SH-SY5Y (cell line): ENCODE measurements around the gene NELFB.

Experiments
- GATA2 ChIP-seq: IDR thresholded peaks from 2 replicates; pipeline ENCODE4 v1.6.1; 2011; ENCODE audit warnings: mild to moderate bottlenecking, low read depth, low read length
- GATA3 ChIP-seq: IDR thresholded peaks from 2 replicates; pipeline ENCODE4 v1.6.1; 2011; ENCODE audit warnings: low read depth, mild to moderate bottlenecking, low read length, moderate library complexity

DNA sequence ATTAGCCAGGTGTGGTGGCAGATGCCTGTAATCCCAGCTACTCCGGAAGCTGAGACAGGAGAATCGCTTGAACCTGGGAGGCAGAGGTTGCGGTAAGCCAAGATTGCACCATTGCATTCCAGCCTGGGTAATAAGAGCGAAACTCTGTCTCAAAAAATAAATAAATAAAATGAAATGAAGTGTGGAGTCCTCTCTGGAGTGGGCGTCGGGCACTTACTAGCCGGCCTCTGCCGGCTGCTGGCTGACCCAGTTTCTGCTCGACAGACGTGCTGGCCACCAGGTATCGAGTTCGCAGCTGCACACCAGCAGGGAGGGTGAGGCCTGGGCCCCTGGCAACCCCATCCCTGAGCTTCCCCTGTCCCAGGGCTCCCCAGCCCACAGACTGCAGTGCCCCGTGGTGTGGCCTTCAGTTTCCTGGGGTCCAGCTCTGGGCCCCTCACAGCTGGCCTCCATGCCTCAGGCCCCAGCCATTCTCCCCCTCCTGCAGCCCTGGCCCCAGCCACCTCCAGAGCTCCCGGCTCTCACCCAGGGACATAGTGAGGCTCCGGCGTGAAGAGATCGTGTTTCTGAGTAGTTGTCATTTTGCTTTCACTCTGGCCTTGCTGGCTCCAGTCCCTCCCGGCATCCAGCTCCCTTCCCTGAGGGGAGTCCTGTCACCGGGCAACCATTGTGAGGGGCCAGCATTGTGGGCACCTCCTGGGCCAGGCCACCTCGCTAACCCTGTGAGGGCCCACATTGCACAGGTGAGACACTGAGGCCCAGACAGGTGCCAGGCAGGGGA is 7.8 kb upstream of the NELFB start:
- TF ChIP-seq GATA3 = no peak
- no peak for TF ChIP-seq GATA2
